ENCODE measurements around the gene MND1. TPM values are rescaled to one million over a fixed set of nuclear protein-coding genes. Genes with fewer than 3 reads are reported as not detected.

The MND1 gene
- total RNA-seq, 6 donors from 2014 or later = 1.2 to 3.2 (median 1.3) TPM; not detected in 2

DNA sequence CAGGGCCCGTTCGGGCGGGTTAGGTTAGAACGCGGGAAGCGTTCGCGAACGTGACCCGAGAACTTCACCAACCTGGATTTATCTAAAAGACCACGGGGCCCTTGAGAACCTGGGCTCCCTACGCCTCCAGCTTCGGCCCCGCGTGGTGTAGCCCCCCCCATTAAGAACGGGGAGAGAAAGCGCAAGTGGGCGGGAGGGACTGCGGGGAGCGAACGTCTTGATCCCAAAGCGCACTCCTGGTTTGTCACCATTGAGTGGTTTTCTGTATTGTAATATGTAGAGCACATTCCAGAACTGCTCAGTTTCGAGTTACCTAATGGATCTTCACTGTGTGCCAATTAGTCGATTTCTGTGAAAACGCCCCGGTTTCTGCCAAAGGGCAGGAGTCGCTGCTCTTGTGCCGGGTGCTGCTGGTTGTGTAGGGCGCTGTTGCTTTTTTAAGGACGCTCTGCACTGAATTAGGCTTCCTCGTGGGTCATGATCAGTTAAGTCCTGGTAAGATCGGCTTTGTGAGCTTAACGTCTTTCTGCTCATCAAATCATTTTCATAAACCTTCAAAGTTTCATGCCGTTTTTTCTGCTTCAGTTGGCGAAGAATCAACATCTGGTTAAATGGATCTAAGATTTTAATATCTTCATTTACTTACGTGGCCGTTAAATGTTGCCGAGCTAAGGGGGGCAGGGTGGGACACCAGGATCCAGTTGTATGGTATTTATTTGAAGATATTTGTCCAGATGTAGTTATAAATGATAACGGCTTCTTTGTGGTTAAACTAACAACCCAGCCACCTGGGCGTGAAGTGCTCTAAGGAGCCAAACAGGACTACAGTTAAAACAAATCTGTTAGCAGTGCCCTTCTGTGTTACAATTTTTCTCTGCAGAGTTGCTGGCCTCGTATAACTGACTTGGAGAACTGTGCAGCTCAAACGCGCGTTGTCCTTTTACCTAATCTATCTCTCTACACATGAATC, 809 bp downstream of the MND1 start:
- H3K4me1 ChIP-seq = peaks cover 12 to 27% (median 16%) of the 10 kb centered on the region in 4 donors
- TF ChIP-seq POLR2AphosphoS5 (IDR thresholded peaks at IDR 0.05) (no peak), EP300 (IDR thresholded peaks at IDR 0.05) (no peak), POLR2A (IDR thresholded peaks at IDR 0.05) (no peak)
- TF ChIP-seq, protein P1, sequence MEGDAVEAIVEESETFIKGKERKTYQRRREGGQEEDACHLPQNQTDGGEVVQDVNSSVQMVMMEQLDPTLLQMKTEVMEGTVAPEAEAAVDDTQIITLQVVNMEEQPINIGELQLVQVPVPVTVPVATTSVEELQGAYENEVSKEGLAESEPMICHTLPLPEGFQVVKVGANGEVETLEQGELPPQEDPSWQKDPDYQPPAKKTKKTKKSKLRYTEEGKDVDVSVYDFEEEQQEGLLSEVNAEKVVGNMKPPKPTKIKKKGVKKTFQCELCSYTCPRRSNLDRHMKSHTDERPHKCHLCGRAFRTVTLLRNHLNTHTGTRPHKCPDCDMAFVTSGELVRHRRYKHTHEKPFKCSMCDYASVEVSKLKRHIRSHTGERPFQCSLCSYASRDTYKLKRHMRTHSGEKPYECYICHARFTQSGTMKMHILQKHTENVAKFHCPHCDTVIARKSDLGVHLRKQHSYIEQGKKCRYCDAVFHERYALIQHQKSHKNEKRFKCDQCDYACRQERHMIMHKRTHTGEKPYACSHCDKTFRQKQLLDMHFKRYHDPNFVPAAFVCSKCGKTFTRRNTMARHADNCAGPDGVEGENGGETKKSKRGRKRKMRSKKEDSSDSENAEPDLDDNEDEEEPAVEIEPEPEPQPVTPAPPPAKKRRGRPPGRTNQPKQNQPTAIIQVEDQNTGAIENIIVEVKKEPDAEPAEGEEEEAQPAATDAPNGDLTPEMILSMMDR (IDR thresholded peaks at IDR 0.05) = no peak
- 1 to 5% methylated on average over 16 to 44 of the region's 44 CpGs for WGBS, 2 donors
- ATAC-seq (ENCODE audit: low FRiP score in 2 of 2) (peak; percentile 64 to 71), DNase-seq (peak in 1 of 2 donors; percentile 43)
- H3K27ac ChIP-seq = peak overlapping the region in 1 of 4 donors; percentile 50
- no peaks in the 10 kb centered on the region for H3K27me3 ChIP-seq
- peak overlapping the region; percentile 60 to 96 (median 71) for H3K4me3 ChIP-seq
- H3K36me3 ChIP-seq = no peaks in the 10 kb centered on the region
- no peaks in the 10 kb centered on the region for H3K9me3 ChIP-seq

DNA sequence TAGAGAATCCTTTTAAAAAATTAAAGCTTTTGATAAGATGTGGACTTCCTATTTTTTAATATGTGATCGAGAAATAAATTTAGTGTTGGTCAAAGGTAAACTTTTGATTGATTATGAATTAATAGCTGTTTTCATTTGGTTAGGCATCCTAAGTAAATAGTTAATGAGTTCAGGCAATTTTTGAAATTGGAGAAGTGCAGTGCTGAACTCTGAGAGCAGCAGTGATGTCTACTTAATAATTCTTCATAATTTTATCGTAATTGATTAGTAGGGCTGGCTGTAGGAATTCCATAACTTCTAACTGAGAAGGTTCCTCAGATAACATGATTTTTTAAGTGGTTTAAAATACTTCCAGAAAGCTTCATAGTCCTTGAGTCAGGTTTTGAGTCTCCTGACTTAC, 1.5 kb downstream of the MND1 start:
- Histone ChIP-seq H3K27ac (no peak overlapping the region), H3K36me3 (no peaks in the 10 kb centered on the region), H3K27me3 (no peaks in the 10 kb centered on the region), H3K4me1 (peaks cover 12 to 27% (median 16%) of the 10 kb centered on the region in 4 donors), H3K9me3 (no peaks in the 10 kb centered on the region), H3K4me3 (peak overlapping the region in 1 of 4 donors; percentile 96)
- DNase-seq = no peak
- WGBS, 2 donors = 67 to 73% methylated on average over 2 of the region's 2 CpGs
- ATAC-seq (ENCODE audit: low FRiP score in 2 of 2) = no peak
- TF ChIP-seq POLR2AphosphoS5 (IDR thresholded peaks at IDR 0.05) (no peak), EP300 (IDR thresholded peaks at IDR 0.05) (no peak), POLR2A (IDR thresholded peaks at IDR 0.05) (no peak)
- TF ChIP-seq, protein P1 (IDR thresholded peaks at IDR 0.05) = no peak

DNA sequence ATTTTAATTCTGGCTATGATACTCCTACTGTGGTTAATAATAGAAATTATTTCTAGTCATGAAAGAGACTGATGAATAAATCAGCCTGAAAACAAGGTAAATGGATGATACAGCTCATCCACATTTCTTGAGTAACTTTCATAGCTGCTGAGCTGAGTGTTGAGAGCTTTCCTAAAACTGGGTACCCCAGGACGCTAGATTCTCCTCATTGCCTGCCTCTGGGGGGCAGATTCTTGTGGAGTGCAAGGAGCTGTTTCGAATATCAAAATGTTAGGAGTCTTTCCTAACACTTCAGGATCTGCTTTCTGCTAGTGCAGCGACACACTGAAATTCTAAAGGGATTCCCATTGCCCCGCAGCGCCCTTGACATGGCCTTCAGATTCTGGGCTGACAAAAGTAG, 2.1 kb downstream of the MND1 start:
- WGBS, 2 donors = 90 to 92% methylated on average over 5 of the region's 5 CpGs
- Histone ChIP-seq H3K4me1 (peaks cover 11 to 25% (median 15%) of the 10 kb centered on the region in 4 donors), H3K27ac (no peak overlapping the region), H3K27me3 (no peaks in the 10 kb centered on the region), H3K9me3 (no peaks in the 10 kb centered on the region), H3K4me3 (no peak overlapping the region), H3K36me3 (no peaks in the 10 kb centered on the region)
- ATAC-seq (ENCODE audit: low FRiP score in 2 of 2) = no peak
- no peak for DNase-seq
- TF ChIP-seq POLR2A (IDR thresholded peaks at IDR 0.05) (no peak), EP300 (IDR thresholded peaks at IDR 0.05) (no peak), POLR2AphosphoS5 (IDR thresholded peaks at IDR 0.05) (no peak)

DNA sequence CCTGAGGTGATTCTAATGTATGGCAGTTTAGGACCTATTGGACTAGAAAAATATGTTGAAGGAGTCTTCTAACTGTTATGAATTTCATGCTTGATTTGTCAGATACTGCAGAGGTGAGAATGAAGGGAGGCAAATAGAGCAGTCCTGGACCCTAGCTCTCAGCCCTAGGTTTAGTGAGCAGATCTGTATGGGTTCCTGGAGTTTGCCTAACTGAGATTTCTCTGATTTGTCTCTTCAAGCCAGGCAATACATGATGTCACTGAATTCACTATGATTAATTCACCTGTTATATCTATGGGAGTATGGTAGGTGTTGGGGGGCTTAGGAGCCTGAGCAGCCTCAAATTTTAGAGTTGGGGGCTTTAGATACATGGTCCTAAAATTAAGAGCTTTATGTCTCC, 2.6 kb downstream of the MND1 start:
- Histone ChIP-seq H3K27me3 (no peaks in the 10 kb centered on the region), H3K36me3 (no peaks in the 10 kb centered on the region), H3K27ac (no peak overlapping the region), H3K4me1 (peaks cover 6 to 20% (median 9%) of the 10 kb centered on the region in 4 donors), H3K4me3 (no peak overlapping the region), H3K9me3 (no peaks in the 10 kb centered on the region)
- ATAC-seq (ENCODE audit: low FRiP score in 2 of 2) = no peak
- no peak for DNase-seq
- TF ChIP-seq POLR2A (IDR thresholded peaks at IDR 0.05) = no peak
- TF ChIP-seq, protein P1 (IDR thresholded peaks at IDR 0.05) = no peak
- no peak for TF ChIP-seq EP300 (IDR thresholded peaks at IDR 0.05)
- no peak for TF ChIP-seq POLR2AphosphoS5 (IDR thresholded peaks at IDR 0.05)

DNA sequence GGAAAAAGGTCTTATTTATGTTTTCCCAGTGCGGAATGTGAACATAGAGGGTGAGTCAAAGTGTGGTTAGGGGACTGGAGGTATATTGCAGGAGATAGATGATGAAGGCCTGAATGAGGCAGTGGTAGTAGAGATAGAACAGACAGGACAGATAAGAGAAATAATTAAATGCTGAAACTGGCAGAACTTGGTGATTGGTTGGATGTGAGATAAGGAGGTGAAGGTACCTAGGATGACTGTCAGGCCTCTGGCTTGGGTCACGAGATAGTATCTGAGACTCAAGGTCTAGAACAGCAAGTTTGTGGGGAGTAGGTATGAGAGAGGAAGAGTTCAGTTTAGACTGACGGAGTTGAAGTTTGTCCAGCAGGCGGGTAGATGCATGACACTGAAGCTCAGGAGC, 3.5 kb downstream of the MND1 start:
- ATAC-seq (ENCODE audit: low FRiP score in 2 of 2) = no peak
- WGBS, 2 donors = 84 to 93% methylated on average over 4 of the region's 4 CpGs
- no peaks in the 10 kb centered on the region for H3K27me3 ChIP-seq
- DNase-seq = no peak
- no peaks in the 10 kb centered on the region for H3K9me3 ChIP-seq
- TF ChIP-seq, protein P1 (IDR thresholded peaks at IDR 0.05) = no peak
- TF ChIP-seq EP300 (IDR thresholded peaks at IDR 0.05) (no peak), POLR2A (IDR thresholded peaks at IDR 0.05) (no peak), POLR2AphosphoS5 (IDR thresholded peaks at IDR 0.05) (no peak)
- H3K27ac ChIP-seq = no peak overlapping the region
- no peak overlapping the region for H3K4me3 ChIP-seq
- no peaks in the 10 kb centered on the region for H3K36me3 ChIP-seq
- H3K4me1 ChIP-seq = peaks cover 6 to 19% (median 9%) of the 10 kb centered on the region in 4 donors
